HepG2 (cell line): Measurements from ENCODE around the gene TMEM223. TPM values are rescaled to one million over a fixed set of nuclear protein-coding genes. Genes with fewer than 3 reads are reported as not detected.

ENCODE experiments used
- AKAP8 ChIP-seq: sonication (generic); formaldehyde crosslinking; IDR thresholded peaks from 2 replicates; pipeline ENCODE4 v1.5.1; 2020; ENCODE audit warnings: mild to moderate bottlenecking, missing genetic modification reagents
- ATF7 ChIP-seq, 2 experiments: fragments of 450-650 bp in 1 of 2; sonication (generic) in 1 of 2; formaldehyde crosslinking in 1 of 2; IDR thresholded peaks; 2 replicates each; pipeline versions ENCODE4 v1.4.0 to v1.6.1; 2016 to 2020; ENCODE audit warnings: antibody characterized with exemption in 1 of 2, mild to moderate bottlenecking in 1 of 2, missing genetic modification reagents in 1 of 2
- GTF2F1 ChIP-seq: fragments of 150-350 bp; IDR thresholded peaks from 2 replicates; pipeline ENCODE4 v1.6.1; 2014; ENCODE audit warnings: low read length
- HDAC1 ChIP-seq: sonication (generic); formaldehyde crosslinking; IDR thresholded peaks from 2 replicates; pipeline ENCODE4 v1.5.1; 2020; ENCODE audit warnings: mild to moderate bottlenecking, missing genetic modification reagents
- HNRNPK ChIP-seq: fragments of 200-400 bp; formaldehyde crosslinking; IDR thresholded peaks from 2 replicates; pipeline ENCODE4 v1.6.1; 2018; ENCODE audit warnings: low read length, low read depth, moderate library complexity, mild to moderate bottlenecking; ENCODE audit not compliant: poor library complexity, severe bottlenecking
- KAT8 ChIP-seq: IDR thresholded peaks from 2 replicates; pipeline ENCODE4 v1.6.1; 2016; ENCODE audit warnings: missing genetic modification reagents, missing compliant biosample characterization
- KMT2A ChIP-seq: sonication (generic); formaldehyde crosslinking; IDR thresholded peaks from 2 replicates; pipeline ENCODE4 v1.4.0; 2020; ENCODE audit warnings: missing genetic modification reagents
- NFE2L1 ChIP-seq: sonication (generic); formaldehyde crosslinking; IDR thresholded peaks from 2 replicates; pipeline ENCODE4 v1.4.0; 2020; ENCODE audit warnings: missing genetic modification reagents, mild to moderate bottlenecking, borderline replicate concordance
- PCBP2 ChIP-seq: fragments of 200-400 bp; formaldehyde crosslinking; optimal IDR thresholded peaks from 2 replicates; pipeline ENCODE3; 2018; ENCODE audit warnings: low read length, low read depth; ENCODE audit not compliant: poor library complexity, severe bottlenecking
- RFXANK ChIP-seq: IDR thresholded peaks from 2 replicates; pipeline ENCODE4 v1.6.1; 2016
- SKI ChIP-seq: fragments of 450-650 bp; IDR thresholded peaks from one replicate; pipeline ENCODE4 v1.6.1; 2018; ENCODE audit warnings: mild to moderate bottlenecking; ENCODE audit not compliant: partially characterized antibody
- SMARCC2 ChIP-seq: fragments of 450-650 bp; IDR thresholded peaks from 2 replicates; pipeline ENCODE4 v1.6.1; 2017; ENCODE audit warnings: antibody characterized with exemption, mild to moderate bottlenecking
- SMC3 ChIP-seq: IDR thresholded peaks from 2 replicates; pipeline ENCODE4 v1.6.1; 2011; ENCODE audit warnings: low read length, improper control_type of control experiment
- SP140L ChIP-seq: sonication (generic); formaldehyde crosslinking; IDR thresholded peaks from 2 replicates; pipeline ENCODE4 v1.4.0; 2020; ENCODE audit warnings: missing genetic modification reagents, borderline replicate concordance
- SRF ChIP-seq: IDR thresholded peaks from 2 replicates; pipeline ENCODE4 v1.6.1; 2011; ENCODE audit warnings: mild to moderate bottlenecking, low read depth, low read length, moderate library complexity
- THAP11 ChIP-seq: IDR thresholded peaks from 2 replicates; pipeline ENCODE4 v1.6.1; 2016; ENCODE audit warnings: missing biosample characterization, missing genetic modification reagents
- ZBTB39 ChIP-seq: sonication (generic); formaldehyde crosslinking; IDR thresholded peaks from 2 replicates; pipeline ENCODE4 v1.5.0; 2020; ENCODE audit warnings: missing genetic modification reagents
- ZNF235 ChIP-seq: sonication (generic); formaldehyde crosslinking; IDR thresholded peaks from 2 replicates; pipeline ENCODE4 v1.8.1; 2023; ENCODE audit warnings: mild to moderate bottlenecking, missing genetic modification reagents, borderline replicate concordance
- ZNF3 ChIP-seq: IDR thresholded peaks from 2 replicates; pipeline ENCODE4 v1.7.0; 2017; ENCODE audit warnings: inconsistent platforms
- ZNF543 ChIP-seq: sonication (generic); formaldehyde crosslinking; IDR thresholded peaks from 2 replicates; pipeline ENCODE4 v1.4.0; 2020; ENCODE audit warnings: mild to moderate bottlenecking, missing genetic modification reagents
- ZNF569 ChIP-seq: sonication (generic); formaldehyde crosslinking; IDR thresholded peaks from 2 replicates; pipeline ENCODE4 v1.5.0; 2020; ENCODE audit warnings: mild to moderate bottlenecking, missing genetic modification reagents, moderate library complexity, borderline replicate concordance
- polyA plus RNA-seq, 8 experiments: library from polyadenylated mRNA; depleted of rRNA in 3 of 8; stranded (reverse) in 7 of 8; unstranded in 1 of 8; fragments of >200 nt; fragmentation: Illumina TruSeq in 4 of 8; extraction: Trizol in 4 of 8; gene quantifications; 2 replicates each; pipeline versions ENCODE4 v1.2.1 to v1.2.3, GENCODE V29; 2011 to 2016; ENCODE audit warnings: low read depth in 4 of 8, missing spikeins in 1 of 8, mixed read lengths in 1 of 8; ENCODE audit not compliant: insufficient read depth in 1 of 8
- total RNA-seq, 5 experiments: library from RNA; depleted of rRNA; stranded (reverse); fragments of >200 nt; fragmentation: Illumina TruSeq; extraction: Trizol; gene quantifications; 2 replicates each; pipeline ENCODE4 v1.2.3, GENCODE V29; 2016; ENCODE audit warnings: low read depth in 1 of 5
- TF ChIP-seq, protein P1 (sequence below): sonication (generic); formaldehyde crosslinking; IDR thresholded peaks from 2 replicates; pipeline ENCODE4 v1.4.0; 2020; ENCODE audit warnings: missing genetic modification reagents, borderline replicate concordance
- TF ChIP-seq, protein P2 (sequence below): sonication (generic); formaldehyde crosslinking; IDR thresholded peaks from 2 replicates; pipeline ENCODE4 v1.5.0; 2020; ENCODE audit warnings: missing genetic modification reagents

The TMEM223 gene
- total and polyA plus RNA-seq, 2 of the 13 experiments (the other 11 are each of a cell fraction or from before 2014, with no cell fraction given): 19.5 to 24.9 TPM

- TF ChIP-seq THAP11 (CRISPR knock-in tag) (peak; percentile 95), ZNF543 (no peak), SKI (peak; percentile 29), ATF7 (IDR thresholded peaks at IDR 0.05) (no peak), ATF7 (CRISPR knock-in tag; IDR thresholded peaks at IDR 0.05) (peak; percentile 73; the same call in 1 of the 2 replicates), HDAC1 (peak; percentile 99), KMT2A (CRISPR knock-in tag) (peak; percentile 96), ZNF235 (CRISPR knock-in tag) (no peak), GTF2F1 (no peak), SMARCC2 (no peak), AKAP8 (peak; percentile 31; the same call in 1 of the 2 replicates), ZBTB39 (CRISPR knock-in tag) (no peak), RFXANK (CRISPR knock-in tag) (no peak; the same call in 1 of the 2 replicates), NFE2L1 (CRISPR knock-in tag) (no peak), ZNF569 (no peak), SRF (peak; percentile 82), HNRNPK (no peak), KAT8 (CRISPR knock-in tag) (peak; percentile 98), SP140L (peak; percentile 79; the same call in 1 of the 2 replicates), SMC3 (no peak), PCBP2 (no peak), ZNF3 (CRISPR knock-in tag) (no peak)
- TF ChIP-seq, protein P1, sequence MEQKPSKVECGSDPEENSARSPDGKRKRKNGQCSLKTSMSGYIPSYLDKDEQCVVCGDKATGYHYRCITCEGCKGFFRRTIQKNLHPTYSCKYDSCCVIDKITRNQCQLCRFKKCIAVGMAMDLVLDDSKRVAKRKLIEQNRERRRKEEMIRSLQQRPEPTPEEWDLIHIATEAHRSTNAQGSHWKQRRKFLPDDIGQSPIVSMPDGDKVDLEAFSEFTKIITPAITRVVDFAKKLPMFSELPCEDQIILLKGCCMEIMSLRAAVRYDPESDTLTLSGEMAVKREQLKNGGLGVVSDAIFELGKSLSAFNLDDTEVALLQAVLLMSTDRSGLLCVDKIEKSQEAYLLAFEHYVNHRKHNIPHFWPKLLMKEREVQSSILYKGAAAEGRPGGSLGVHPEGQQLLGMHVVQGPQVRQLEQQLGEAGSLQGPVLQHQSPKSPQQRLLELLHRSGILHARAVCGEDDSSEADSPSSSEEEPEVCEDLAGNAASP (CRISPR knock-in tag): peak; percentile 66; the same call in 1 of the 2 replicates
- TF ChIP-seq, protein P2, sequence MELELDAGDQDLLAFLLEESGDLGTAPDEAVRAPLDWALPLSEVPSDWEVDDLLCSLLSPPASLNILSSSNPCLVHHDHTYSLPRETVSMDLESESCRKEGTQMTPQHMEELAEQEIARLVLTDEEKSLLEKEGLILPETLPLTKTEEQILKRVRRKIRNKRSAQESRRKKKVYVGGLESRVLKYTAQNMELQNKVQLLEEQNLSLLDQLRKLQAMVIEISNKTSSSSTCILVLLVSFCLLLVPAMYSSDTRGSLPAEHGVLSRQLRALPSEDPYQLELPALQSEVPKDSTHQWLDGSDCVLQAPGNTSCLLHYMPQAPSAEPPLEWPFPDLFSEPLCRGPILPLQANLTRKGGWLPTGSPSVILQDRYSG: no peak
These were observed 47.5 kb upstream of the TMEM223 start, which contains the start of gene WDR74 (continued) for GRCh38 chr11:62839050-62839945.
